ENCODE results near the gene GRK5.

DNA sequence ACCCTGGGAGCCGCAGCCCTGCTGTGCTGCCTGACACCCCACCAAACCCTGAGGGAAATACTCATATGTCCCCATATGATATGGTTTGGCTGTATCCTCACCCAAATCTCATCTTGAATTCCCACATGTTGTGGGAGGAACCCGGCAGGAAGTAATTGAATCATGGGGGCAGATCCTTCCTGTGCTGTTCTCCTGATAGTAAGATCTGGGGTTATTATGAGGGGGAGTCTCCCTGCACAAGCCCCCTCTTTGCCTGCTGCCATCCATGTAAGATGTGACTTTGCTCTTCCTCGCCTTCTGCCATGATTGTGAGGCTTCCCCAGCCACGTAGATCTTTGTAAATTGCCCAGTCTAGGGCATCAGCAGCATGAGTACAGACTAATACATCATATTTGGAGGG lies 266.4 kb downstream of the GRK5 start:
- TF ChIP-seq, protein P1, sequence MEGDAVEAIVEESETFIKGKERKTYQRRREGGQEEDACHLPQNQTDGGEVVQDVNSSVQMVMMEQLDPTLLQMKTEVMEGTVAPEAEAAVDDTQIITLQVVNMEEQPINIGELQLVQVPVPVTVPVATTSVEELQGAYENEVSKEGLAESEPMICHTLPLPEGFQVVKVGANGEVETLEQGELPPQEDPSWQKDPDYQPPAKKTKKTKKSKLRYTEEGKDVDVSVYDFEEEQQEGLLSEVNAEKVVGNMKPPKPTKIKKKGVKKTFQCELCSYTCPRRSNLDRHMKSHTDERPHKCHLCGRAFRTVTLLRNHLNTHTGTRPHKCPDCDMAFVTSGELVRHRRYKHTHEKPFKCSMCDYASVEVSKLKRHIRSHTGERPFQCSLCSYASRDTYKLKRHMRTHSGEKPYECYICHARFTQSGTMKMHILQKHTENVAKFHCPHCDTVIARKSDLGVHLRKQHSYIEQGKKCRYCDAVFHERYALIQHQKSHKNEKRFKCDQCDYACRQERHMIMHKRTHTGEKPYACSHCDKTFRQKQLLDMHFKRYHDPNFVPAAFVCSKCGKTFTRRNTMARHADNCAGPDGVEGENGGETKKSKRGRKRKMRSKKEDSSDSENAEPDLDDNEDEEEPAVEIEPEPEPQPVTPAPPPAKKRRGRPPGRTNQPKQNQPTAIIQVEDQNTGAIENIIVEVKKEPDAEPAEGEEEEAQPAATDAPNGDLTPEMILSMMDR (IDR thresholded peaks at IDR 0.05), result no peak
- no peak for TF ChIP-seq ZFX (IDR thresholded peaks at IDR 0.05; ENCODE audit: borderline replicate concordance)
